GM12864 (cell line): Measurements from ENCODE around the gene FBXO34.
"Not testable (repeated sequence)": the region's sequence is repeated elsewhere in the genome, so short reads cannot be mapped to it uniquely, and the experiment has no call there.

Experiments
- DNase-seq: peaks from one replicate; pipeline ENCODE4 v3.0.0-alpha.2; 2011; ENCODE audit warnings: low read depth
- H3K4me3 ChIP-seq: 2 replicates; pipeline ENCODE4 v1.5.1; 2011; ENCODE audit warnings: mild to moderate bottlenecking, low read depth, low read length, control low read depth
- TF ChIP-seq, protein P1 (sequence below): IDR thresholded peaks from 2 replicates; pipeline ENCODE4 v1.5.1; 2011; ENCODE audit warnings: low read depth, mild to moderate bottlenecking, moderate library complexity, low read length, control low read depth, inconsistent platforms; ENCODE audit errors: missing control alignments

Gene FBXO34

DNA sequence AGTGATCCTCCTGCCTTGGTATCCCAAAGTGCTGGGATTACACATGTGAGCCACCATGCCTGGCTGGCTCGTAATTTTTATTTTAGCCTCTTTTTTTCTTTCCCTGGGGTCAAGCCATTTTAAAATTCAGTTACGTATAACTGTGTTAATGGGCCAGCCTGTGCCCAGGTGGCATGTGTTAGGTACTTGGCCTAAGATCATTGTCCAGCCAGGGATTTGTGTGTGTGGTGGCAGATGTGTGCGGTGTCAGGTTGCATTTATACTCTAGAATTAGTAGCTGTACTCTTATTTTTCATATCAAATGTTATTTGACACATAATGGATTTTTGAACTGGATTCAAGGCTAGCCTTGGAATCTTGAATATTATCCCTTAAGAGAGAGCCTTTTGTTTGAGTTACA is 69.3 kb downstream of the FBXO34 start:
- no peak for DNase-seq
- TF ChIP-seq, protein P1, sequence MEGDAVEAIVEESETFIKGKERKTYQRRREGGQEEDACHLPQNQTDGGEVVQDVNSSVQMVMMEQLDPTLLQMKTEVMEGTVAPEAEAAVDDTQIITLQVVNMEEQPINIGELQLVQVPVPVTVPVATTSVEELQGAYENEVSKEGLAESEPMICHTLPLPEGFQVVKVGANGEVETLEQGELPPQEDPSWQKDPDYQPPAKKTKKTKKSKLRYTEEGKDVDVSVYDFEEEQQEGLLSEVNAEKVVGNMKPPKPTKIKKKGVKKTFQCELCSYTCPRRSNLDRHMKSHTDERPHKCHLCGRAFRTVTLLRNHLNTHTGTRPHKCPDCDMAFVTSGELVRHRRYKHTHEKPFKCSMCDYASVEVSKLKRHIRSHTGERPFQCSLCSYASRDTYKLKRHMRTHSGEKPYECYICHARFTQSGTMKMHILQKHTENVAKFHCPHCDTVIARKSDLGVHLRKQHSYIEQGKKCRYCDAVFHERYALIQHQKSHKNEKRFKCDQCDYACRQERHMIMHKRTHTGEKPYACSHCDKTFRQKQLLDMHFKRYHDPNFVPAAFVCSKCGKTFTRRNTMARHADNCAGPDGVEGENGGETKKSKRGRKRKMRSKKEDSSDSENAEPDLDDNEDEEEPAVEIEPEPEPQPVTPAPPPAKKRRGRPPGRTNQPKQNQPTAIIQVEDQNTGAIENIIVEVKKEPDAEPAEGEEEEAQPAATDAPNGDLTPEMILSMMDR: no peak
- H3K4me3 ChIP-seq: no peak overlapping the region

- DNase-seq: no peak
- TF ChIP-seq, protein P1: no peak
- no peak overlapping the region for H3K4me3 ChIP-seq
Measured at GRCh38 chr14:55341781-55342180, 70.6 kb downstream of the FBXO34 start.

GRCh38 chr14:55344582-55345163 is 73.5 kb downstream of the FBXO34 start:
- H3K4me3 ChIP-seq, DNase-seq: not testable (repeated sequence)

- no peak overlapping the region for H3K4me3 ChIP-seq
- DNase-seq: no peak
- TF ChIP-seq, protein P1: no peak
Measured at GRCh38 chr14:55347040-55347439, 75.8 kb downstream of the FBXO34 start.

DNA sequence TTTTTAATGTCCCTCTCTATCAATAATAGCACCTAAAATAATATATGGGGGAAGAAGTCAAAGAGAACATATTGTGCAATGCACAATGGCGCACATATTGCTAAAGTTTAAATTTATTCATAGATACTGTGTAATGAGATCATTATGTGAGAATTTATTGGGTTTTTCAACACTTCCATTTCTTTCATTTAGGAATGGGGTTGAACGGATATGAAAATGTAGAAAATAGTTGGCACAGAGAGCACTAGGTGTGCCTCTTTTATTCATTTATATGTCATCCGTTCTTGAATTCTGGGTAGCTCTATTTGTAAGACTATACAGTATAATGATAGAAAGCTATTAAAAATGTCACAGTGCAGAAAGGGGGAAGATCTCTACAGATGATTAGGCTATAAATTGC is 76.5 kb downstream of the FBXO34 start:
- TF ChIP-seq, protein P1: no peak

GRCh38 chr14:55348766-55349453 is 77.7 kb downstream of the FBXO34 start:
- DNase-seq: no peak
- no peak overlapping the region for H3K4me3 ChIP-seq
- TF ChIP-seq, protein P1: no peak

More for the DNA sequence above, 76.5 kb downstream of the FBXO34 start:
- no peak for DNase-seq
- H3K4me3 ChIP-seq: no peak overlapping the region

DNA sequence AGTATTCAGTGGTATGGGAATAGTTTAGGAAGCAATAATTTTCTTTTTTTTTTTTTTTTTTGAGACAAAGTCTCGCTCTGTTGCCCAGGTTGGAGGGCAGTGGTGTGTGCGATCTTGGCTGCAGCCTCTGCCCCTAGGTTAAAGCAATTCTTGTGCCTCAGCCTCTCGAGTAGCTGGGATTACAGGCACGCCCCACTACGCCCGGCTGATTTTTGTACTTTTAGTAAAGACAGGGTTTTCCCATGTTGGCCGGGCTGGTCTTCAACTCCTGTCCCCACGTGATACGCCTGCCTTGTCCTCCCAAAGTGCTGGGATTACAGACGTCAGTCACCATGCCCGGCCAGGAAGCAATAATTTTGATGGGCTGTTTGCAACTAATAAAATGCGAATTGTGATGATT is 78.3 kb downstream of the FBXO34 start:
- TF ChIP-seq, protein P1: no peak
- no peak for DNase-seq

More for the DNA sequence above, 78.3 kb downstream of the FBXO34 start:
- no peak overlapping the region for H3K4me3 ChIP-seq
